ENCODE data around the gene CEBPG. TPM values are rescaled to one million over a fixed set of nuclear protein-coding genes. Genes with fewer than 3 reads are reported as not detected.

CEBPG gene
- total RNA-seq, 1 donor from 2014 or later, result 39.7 TPM

GRCh38 chr19:33412601-33413425 is 39.3 kb downstream of the CEBPG start:
- Mint-ChIP-seq H3K27me3 (ENCODE audit: unreplicated experiment) (no peaks in the 10 kb centered on the region), H3K27ac (ENCODE audit: unreplicated experiment) (no peak overlapping the region), H3K9me3 (ENCODE audit: unreplicated experiment) (no peaks in the 10 kb centered on the region), H3K36me3 (ENCODE audit: unreplicated experiment) (peaks cover 2% of the 10 kb centered on the region), H3K4me1 (ENCODE audit: unreplicated experiment) (peaks cover 12% of the 10 kb centered on the region), H3K4me3 (ENCODE audit: unreplicated experiment) (no peak overlapping the region)
- no peak for DNase-seq (ENCODE audit: extremely low spot score, unreplicated experiment)
- TF ChIP-seq, protein P1, sequence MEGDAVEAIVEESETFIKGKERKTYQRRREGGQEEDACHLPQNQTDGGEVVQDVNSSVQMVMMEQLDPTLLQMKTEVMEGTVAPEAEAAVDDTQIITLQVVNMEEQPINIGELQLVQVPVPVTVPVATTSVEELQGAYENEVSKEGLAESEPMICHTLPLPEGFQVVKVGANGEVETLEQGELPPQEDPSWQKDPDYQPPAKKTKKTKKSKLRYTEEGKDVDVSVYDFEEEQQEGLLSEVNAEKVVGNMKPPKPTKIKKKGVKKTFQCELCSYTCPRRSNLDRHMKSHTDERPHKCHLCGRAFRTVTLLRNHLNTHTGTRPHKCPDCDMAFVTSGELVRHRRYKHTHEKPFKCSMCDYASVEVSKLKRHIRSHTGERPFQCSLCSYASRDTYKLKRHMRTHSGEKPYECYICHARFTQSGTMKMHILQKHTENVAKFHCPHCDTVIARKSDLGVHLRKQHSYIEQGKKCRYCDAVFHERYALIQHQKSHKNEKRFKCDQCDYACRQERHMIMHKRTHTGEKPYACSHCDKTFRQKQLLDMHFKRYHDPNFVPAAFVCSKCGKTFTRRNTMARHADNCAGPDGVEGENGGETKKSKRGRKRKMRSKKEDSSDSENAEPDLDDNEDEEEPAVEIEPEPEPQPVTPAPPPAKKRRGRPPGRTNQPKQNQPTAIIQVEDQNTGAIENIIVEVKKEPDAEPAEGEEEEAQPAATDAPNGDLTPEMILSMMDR (IDR thresholded peaks at IDR 0.05), result no peak

- Mint-ChIP-seq H3K27me3 (ENCODE audit: unreplicated experiment) (no peaks in the 10 kb centered on the region), H3K4me1 (ENCODE audit: unreplicated experiment) (peaks cover 12% of the 10 kb centered on the region), H3K9me3 (ENCODE audit: unreplicated experiment) (no peaks in the 10 kb centered on the region), H3K4me3 (ENCODE audit: unreplicated experiment) (no peak overlapping the region), H3K36me3 (ENCODE audit: unreplicated experiment) (peaks cover 2% of the 10 kb centered on the region), H3K27ac (ENCODE audit: unreplicated experiment) (no peak overlapping the region)
- TF ChIP-seq, protein P1 (IDR thresholded peaks at IDR 0.05), result no peak
- DNase-seq (ENCODE audit: extremely low spot score, unreplicated experiment), result no peak
Observed at GRCh38 chr19:33413426-33413725, 39.9 kb downstream of the CEBPG start.

DNA sequence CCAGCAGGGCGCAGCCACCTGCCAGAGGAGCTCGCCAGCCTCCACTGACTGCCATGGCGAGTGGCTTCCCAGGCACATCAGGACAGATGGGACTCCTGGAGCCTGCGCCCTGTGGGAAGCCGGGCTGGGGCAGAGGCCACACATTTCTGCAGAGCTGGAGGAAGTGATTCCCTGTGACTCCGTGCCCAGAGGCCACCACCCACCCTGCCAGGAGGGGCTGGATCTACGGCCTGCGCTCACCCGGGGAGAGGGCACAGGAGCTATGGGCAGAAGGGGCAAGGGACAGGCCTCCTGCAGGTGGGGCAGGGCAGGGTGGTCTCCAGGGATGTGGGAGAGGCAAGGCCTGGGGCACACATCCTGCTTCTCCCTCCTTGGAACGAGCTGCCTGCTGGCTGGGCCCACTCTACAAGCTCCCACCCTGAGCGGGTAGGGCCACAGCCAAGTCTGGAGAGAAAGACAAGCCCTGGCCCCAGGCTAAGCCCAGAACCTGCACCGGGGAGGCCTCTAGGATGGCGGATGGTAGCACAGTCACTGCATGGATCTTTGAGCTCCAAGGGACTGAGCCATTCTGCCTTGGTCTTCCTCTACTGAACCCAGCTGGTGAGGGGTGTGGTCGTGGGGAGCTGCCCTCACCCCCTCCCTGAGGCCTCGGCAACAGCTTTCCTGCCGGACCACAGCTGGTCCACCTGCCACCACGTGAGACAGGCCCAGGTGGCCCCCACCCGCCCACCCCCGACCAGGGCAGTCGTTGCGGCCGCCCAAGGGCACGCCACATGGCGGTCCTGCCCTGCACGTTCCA is 40.6 kb downstream of the CEBPG start:
- H3K27me3 Mint-ChIP-seq (ENCODE audit: unreplicated experiment), result no peaks in the 10 kb centered on the region
- DNase-seq (ENCODE audit: extremely low spot score, unreplicated experiment), result no peak
- peaks cover 12% of the 10 kb centered on the region for H3K4me1 Mint-ChIP-seq (ENCODE audit: unreplicated experiment)
- no peak overlapping the region for H3K27ac Mint-ChIP-seq (ENCODE audit: unreplicated experiment)
- peaks cover 2% of the 10 kb centered on the region for H3K36me3 Mint-ChIP-seq (ENCODE audit: unreplicated experiment)
- H3K4me3 Mint-ChIP-seq (ENCODE audit: unreplicated experiment), result no peak overlapping the region
- TF ChIP-seq, protein P1 (IDR thresholded peaks at IDR 0.05), result no peak
- no peaks in the 10 kb centered on the region for H3K9me3 Mint-ChIP-seq (ENCODE audit: unreplicated experiment)

- DNase-seq (ENCODE audit: extremely low spot score, unreplicated experiment), result no peak
- Mint-ChIP-seq H3K4me1 (ENCODE audit: unreplicated experiment) (peaks cover 12% of the 10 kb centered on the region), H3K36me3 (ENCODE audit: unreplicated experiment) (peaks cover 2% of the 10 kb centered on the region), H3K27me3 (ENCODE audit: unreplicated experiment) (no peaks in the 10 kb centered on the region), H3K27ac (ENCODE audit: unreplicated experiment) (no peak overlapping the region), H3K4me3 (ENCODE audit: unreplicated experiment) (no peak overlapping the region), H3K9me3 (ENCODE audit: unreplicated experiment) (no peaks in the 10 kb centered on the region)
- TF ChIP-seq, protein P1 (IDR thresholded peaks at IDR 0.05), result no peak
Observed at GRCh38 chr19:33414667-33415605, 41.4 kb downstream of the CEBPG start.
